NCI-H1417 treated with DMSO at 0.1 percent for 48 hours (cell line): ENCODE data around the gene CCL4L2.
"Not testable (repeated sequence)": the region's sequence is repeated elsewhere in the genome, so short reads cannot be mapped to it uniquely, and the experiment has no call there.

Experiments
- DNase-seq: peaks from one replicate; lab custom pipeline; 2025; lab: John Stamatoyannopoulos, UW

The CCL4L2 gene

DNA sequence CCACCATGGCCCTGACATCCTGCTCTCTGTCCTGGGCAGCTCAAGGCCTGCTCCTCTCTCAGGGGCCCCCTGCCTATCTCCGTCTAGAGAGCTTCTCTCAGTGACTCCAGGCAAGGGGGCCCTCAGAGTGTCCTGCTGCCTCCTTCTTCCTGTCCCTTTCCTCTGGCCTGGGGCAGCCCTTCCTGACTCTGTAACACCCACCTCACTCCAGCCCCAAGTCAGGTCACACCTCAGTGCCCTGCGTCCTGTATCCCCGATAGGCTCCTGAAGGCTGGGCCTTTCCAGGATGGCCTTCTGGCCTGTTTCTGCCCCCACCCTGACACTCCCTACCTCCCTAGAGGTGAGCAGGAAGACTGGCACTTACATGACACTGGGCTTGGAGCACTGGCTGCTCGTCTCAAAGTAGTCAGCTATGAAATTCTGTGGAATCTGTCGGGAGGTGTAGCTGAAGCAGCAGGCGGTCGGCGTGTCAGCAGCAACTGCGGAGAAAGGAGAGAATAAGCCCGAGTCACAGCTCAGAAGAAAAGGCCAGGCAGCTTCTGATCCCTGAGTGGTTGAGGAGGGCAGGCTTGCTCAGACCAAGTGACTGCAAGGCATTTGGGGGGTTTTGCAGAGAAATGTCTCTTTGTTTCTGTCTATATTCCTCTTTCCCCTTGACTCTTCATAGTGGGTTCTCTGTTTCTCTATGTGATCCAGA is 15.3 kb upstream of the CCL4L2 start:
- no peak for DNase-seq

DNA sequence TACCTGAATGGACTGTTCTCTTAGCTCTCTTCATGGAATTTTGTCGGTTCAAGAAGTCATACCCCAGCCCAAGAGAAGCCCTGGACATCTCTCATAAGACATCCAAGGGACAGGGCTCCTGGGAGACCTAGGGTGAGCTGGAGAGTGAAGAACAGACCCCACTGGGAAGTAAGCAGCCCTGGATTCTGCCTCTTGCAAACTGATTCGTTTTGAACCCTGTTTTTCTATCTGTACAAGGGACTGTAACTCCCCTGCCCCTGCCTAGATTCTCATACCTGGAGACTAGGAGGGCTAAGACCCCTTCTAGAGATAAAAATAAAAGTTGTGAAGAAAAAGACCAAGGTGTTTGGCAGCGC is 14.8 kb upstream of the CCL4L2 start:
- DNase-seq: no peak

DNA sequence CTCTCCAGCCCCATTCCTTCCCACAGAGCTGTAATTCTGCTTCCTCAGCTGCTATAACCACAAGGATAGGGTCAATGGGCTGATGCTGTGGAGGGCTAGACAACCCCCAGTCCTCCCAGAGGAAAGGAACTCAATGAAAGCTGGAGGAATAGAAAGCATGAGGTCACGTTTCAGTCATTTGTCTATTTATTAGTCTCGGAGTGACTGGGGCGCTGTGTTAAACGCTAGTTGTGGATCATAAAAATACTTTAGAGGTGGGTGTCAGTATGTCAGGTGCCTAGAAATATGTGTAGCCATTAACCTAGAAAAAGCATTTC is 13.5 kb upstream of the CCL4L2 start:
- DNase-seq: no peak

DNA sequence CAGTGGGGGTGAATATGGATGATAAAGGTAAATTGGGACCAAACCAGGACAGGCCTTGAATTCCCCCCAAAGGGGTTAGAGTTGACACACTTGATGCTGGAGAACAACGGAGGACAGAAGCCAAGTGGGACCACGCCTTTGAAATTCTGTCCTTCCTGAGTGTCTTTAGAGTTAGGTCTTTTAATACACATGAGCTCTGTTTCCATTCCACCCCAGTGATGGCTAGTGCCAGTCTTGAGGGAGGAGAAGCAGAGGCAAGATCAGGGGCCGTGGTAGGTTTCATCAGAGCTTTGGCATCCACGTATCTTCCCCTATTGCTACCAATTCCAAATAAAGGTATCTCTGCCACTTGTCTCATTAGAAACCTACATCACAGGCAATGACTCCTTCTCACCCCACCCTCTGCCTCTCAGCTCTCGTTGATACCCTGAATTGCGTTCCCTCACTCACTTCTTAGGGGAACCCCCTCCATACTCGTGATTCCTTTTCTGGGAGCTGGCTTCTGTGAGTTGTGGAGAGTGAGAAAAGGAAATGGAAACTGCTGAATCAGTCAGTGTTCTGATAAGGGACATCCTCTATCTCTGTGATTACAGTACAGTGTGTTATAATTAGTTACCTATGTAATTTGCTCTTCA is 11.9 kb upstream of the CCL4L2 start:
- DNase-seq: no peak

DNA sequence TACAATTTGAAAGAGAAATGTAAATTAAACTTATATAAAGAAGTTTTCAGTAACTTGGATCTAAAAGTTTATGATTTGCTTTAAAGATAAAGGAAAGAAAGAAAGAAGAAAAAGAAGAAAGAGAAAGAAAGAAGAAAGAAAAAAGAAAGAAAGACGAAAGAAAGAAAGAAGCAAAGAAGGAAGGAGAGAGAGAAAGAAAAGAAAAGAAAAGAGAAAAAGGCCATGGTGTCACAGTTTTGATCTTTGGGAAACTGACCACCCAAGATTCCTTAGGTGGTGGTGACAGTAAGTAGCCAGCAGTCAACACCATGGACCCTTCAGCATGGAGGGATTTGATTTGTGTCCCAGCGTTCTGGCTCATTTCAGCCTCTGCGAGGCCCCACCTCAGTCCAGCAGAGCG is 9.8 kb upstream of the CCL4L2 start:
- not testable (repeated sequence) for DNase-seq

DNA sequence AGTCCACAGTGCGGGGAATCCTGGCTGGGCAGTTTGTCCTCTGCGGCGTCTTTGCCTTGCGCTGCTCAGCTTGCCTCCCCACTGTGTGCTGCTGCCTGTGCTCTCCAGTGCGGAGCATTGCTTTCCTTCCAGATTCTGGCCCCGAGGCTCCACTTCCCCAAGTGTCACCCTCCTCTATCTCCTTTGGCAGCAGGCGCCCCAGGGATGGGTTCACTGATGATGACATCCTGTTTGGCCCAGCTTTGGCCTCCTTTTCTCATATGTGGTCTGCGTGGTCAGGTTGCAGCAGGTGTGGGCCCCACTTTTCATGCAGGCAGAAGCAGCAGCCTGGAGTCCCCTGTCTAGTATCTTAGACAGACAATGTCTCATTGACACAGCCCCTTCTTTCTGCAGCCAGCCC is 9.4 kb upstream of the CCL4L2 start:
- DNase-seq: not testable (repeated sequence)

GRCh38 chr17:36203335-36203734 is 7.5 kb upstream of the CCL4L2 start:
- no peak for DNase-seq

- no peak for DNase-seq
Observed at GRCh38 chr17:36204724-36205500, 6.0 kb upstream of the CCL4L2 start.

- no peak for DNase-seq
Observed at GRCh38 chr17:36205637-36206485, 5.0 kb upstream of the CCL4L2 start.

- not testable (repeated sequence) for DNase-seq
Observed at GRCh38 chr17:36206486-36206821, 4.4 kb upstream of the CCL4L2 start.

DNA sequence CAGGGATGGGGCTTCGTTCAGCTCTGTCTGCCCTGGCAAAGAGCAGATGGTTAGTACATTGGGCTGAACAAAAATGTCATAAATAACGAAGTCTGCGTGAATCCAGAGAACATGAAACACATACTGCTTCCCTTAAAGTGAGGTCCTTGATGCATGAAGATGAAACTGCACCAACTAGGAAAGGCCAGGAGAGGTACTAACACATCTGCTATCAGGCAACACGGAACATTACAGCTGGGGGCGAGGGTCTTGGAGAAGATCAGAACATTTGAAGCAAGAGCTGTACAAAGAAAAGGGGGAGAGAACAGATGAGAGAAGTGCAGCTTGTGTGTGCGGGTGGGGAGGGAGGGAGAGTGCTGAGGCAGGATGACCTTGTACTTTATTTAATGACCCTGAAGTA is 3.5 kb upstream of the CCL4L2 start:
- not testable (repeated sequence) for DNase-seq

GRCh38 chr17:36209575-36209974 is 1.3 kb upstream of the CCL4L2 start:
- DNase-seq: no peak

DNA sequence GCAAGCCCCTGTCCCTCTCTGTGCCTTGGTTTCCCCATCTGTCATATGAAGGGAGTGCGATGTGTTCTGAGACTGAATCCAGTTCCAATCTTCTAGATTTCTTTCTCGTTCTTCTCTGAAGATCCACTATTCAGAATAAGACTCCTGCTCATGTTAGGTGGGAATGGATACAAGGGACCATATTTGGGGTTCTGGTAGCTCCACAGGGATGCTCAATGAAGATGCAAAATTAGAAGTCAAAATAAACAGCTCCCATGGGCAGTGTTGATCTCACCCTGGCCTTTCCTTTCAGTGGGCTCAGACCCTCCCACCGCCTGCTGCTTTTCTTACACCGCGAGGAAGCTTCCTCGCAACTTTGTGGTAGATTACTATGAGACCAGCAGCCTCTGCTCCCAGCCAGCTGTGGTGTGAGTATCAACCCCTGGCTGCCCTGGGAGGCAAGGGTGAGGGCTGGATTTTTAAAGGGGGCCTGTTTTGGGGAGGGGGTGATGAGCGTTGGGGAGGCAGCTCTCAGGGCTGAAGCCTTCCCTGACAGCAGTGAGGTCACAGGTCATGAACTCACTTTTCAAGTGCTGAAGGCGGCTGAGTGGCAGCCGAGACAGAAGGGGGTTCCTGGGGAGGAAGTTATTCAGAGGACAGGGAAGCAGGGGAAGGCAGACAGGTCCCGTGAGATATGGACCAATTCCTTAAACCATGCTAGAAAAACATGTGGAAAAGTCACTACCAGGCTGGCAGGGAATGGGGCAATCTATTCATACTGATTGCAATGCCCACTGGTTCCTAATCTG is 815 bp downstream of the CCL4L2 start:
- not testable (repeated sequence) for DNase-seq

- no peak for DNase-seq
Observed at GRCh38 chr17:36212272-36212605, 1.4 kb downstream of the CCL4L2 start.

DNA sequence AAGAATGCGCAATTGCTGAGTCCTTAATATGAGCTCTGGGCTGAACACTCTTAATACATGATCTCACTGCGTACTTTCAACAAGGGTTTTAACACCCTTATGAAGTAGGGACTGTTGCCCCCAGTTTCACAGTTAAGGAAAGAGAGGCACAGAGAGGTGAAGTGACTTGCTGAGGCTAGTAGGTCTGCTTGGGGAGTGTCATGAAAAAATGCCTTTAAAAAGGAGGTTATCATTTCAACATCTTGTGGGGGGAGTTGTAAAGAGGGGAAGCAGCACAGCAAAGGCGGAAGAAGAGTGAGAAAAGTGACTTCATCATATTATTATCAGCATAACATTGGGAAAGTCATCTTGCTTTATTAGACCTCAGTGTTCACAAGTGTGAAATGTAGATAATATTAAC is 2.1 kb downstream of the CCL4L2 start:
- DNase-seq: no peak

DNA sequence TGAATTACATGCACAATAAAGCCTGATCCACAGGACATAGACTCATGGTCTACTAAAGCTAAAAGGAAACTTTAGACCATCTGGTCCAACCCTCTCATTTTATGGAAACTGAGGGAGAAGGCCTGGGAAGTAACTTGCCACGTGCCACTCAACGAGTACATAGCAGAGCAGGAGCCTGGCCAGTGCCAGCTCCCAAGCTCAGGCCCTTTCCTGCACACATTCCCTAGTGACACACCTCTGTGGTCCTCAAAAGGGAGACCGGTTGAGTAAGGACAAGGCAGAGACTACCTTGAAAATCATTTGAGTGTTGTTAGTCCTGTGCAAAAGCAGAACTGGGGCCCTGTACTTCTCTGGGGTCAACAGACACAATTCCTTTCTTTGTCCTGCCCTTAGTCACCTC is 2.8 kb downstream of the CCL4L2 start:
- DNase-seq: no peak

DNA sequence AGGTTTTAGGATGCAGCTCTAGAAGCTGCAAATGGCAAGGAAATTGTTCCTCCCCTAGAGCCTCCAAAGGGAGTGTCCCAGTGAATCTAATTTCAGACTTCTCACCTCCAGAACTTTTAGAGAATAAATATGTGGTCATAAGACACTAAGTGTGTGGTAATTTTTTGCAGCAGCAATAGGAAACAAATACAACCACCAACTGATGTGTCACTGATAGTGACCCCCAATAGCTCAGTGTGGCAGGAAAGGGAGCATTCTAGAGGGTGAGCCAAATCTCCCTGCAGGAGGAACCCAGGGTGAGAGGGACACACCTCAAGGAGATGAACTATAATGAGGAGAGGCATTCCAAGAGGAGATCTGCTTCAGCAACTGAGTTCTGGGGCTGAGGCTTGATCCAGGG is 4.1 kb downstream of the CCL4L2 start:
- DNase-seq: no peak

DNA sequence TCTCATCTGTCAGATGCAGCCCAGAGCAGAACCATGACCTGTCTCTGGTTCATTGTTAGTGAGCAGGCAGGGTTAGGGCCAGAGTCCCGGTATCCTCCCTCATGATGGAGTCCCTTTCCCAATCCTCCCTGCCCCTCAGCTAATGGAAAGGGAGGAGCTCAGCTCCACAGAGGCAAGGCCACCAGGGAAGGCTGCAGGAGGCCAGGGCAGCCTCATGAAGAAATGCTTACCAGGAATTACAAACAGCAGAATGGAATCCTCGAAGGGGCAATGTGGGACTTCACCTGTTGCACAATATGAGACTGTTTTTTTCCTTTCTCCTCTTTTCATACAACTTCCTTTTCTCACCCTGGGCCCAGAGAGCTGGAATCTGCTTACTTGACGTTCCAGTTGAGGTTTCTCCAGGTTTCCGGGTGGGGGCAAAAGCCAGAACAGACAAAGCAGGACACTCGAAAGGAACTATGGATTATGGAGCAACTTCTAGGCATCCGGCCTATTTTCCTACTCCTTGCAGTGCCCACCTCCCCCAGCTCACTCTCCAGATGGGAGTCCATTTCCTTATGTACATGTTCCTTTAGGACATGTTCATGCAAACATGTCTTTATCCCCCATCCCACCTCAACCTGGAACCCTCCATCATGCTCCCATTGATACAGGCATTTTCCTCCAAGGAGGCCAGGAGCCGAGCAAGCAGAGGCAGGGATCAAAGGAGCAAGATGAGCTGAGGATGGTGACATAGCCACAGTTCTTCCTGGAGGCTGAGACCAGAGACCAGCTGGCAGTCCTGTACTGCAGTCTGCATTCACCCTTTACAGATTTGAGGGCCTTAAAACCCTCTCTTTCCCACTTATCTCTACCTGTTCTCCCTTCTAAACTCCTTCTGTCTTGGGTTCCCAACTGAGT is 4.8 kb downstream of the CCL4L2 start:
- not testable (repeated sequence) for DNase-seq

GRCh38 chr17:36219556-36219955 is 8.7 kb downstream of the CCL4L2 start:
- DNase-seq: not testable (repeated sequence)

DNA sequence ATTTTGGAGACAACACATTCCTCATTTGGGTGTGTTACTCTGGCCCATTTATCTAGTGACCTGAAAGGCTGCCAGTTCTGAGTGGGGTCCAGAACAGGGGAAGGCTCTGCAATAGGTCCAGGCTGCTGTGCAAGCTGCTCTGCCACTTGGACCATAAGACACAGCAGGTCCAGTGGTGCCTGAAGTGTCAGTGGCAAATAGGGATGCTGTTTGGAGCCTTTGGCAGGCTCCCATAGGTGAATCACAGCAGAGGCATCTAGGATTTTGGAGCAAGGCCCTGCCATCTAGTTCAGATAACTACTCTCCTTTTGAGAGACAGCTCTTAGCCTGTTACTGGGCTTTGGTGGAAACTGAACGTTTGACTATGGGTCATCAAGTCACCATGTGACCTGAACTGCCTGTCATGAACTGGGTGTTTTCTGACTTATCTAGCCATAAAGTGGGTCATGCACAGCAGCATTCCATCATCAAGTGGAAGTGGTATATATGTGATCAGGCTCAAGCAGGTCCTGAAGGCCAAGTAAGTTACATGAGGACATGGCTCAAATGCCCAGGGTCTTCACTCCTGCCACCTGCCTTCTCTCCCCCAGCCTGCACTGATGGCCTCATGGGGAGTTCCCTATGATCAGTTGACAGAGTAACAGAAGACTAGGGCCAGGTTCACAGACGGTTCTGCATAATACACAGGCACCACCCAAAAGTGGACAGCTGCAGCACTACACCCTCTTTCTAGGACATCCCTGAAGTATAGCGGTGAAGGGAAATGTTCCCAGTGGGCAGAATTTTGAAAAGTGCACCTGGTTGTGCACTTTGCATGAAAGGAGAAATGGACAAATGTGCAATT is 10.1 kb downstream of the CCL4L2 start:
- not testable (repeated sequence) for DNase-seq
